Occipital lobe (tissue), 2 donors: ENCODE results near the gene AIRE. TPM values are rescaled to one million over a fixed set of nuclear protein-coding genes. Genes with fewer than 3 reads are reported as not detected.
A peak's percentile ranks its signal among the peaks of the same experiment; 100 is the strongest.

Experiments used
- DNase-seq: peaks from one replicate; lab custom pipeline; 2025; lab: John Stamatoyannopoulos, UW
- total RNA-seq: library from RNA; depleted of rRNA; stranded (reverse); fragments of >200 nt; gene quantifications from one replicate; pipeline ENCODE4 v1.2.3, GENCODE V29; 2014

The AIRE gene
- total RNA-seq, 1 donor from 2014 or later = not detected

DNA sequence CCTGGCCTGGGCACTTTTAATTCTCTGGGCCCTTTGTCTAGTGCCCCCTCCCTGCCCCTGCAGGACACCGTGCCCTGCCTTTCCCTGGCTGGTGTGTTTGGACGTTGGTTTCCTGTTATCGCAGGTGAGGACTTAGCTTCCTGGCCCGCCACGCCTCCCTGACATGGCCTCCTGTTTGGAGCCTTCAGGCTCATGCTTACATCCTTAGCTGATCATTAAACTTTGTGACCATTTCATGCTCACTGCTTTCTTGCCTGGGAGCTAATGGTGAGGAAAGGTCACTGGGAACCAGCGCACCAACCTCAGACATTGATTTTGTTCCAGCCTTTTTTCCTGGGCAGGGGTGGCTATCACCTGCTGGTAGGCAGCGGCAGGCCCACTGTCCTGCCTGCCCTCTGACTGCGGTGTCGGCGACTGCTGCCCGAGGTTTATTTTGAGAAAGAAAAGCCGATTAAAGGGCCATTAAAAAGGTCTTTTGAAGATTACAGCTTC, 17.9 kb downstream of the AIRE start:
- no peak for DNase-seq

GRCh38 chr21:44304011-44304616, 18.4 kb downstream of the AIRE start:
- no peak for DNase-seq

GRCh38 chr21:44304877-44305293, 19.2 kb downstream of the AIRE start:
- peak; percentile 65 for DNase-seq

GRCh38 chr21:44305691-44306090, 20.0 kb downstream of the AIRE start:
- DNase-seq = no peak

DNA sequence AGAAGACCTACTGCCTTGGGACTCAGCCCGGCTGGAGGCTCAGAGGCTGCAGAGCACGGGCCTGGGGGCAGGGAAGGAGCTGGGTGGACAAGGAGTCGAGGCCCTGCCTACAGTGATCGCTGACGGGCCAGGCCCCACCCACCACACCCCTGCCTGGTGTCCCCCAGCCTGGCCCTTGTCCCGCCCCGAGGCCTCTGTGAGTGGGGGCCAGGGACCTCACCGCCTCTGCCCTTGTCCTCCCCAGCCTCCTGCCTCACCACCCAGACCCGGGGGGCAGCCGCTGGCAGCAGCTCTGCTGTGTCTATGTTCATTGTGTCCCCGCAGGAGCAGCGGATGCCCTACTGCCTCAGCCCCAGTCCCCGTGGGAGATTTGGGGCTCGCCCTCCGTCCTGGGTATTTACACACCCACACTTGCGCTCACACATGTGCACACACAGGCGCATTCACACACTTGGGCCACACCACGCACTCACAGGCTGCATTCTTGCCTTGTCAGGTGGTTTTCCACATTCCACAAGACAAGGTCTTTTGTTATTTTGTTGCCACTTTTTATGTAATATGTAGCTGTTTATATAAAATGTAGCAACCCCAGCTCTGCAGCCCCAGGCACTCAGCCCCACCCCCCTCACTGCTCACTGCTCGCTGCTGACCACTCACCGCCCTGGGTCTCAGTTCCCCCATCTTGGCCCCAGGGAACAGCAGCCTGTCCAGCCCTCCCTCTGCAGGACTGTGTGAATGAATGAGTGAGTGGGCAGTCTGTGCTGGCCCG, 21.4 kb downstream of the AIRE start:
- no peak for DNase-seq

DNA sequence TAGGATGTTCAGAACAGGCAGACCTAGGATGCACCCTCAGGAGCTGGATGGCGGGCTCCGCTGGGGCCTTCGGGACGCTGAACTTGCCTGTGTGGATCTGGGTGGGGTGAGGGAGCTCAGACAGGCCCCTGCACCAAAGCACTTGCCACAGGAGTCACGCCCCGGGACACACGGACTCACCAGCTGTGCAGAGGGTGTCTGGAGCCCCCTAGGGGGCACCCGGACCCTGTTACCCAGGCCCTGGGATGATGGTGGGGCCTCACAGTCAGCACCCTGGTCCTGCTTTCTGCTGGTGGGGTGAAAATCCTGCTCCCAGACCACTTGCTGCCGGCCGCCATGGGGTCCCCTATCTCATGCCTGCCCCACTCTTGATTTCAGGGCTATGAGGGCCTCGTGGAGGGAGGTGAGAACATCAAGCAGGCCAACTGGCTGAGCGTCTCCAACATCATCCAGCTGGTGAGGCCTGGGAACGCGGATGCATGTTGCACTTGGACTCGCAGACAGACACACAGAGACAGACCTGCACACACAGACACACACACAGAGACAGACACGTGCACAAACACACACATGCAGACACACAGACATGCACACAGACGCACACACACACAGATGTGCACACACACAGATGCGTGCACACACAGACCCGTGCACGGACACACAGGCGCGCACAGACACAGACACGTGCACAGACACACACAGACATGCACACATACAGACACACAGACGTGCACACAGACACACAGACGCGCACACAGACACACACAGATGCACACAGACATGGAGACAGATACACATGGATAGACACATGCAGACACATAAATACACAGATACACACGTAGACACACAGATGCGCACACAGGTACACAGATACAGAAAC, 25.2 kb downstream of the AIRE start:
- no peak for DNase-seq

DNA sequence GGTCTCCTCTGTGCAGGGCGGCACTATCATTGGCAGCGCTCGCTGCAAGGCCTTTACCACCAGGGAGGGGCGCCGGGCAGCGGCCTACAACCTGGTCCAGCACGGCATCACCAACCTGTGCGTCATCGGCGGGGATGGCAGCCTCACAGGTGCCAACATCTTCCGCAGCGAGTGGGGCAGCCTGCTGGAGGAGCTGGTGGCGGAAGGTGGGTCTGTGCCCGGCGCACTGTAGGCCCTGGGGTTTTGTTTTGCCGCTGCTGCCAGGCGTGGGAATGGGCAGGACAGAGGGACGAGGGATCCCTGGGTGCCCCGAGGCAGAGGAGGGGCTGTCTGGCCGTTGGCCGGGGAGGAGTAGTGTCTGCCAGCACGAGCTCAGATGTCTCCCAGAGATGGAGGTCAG, 26.4 kb downstream of the AIRE start:
- no peak for DNase-seq

DNA sequence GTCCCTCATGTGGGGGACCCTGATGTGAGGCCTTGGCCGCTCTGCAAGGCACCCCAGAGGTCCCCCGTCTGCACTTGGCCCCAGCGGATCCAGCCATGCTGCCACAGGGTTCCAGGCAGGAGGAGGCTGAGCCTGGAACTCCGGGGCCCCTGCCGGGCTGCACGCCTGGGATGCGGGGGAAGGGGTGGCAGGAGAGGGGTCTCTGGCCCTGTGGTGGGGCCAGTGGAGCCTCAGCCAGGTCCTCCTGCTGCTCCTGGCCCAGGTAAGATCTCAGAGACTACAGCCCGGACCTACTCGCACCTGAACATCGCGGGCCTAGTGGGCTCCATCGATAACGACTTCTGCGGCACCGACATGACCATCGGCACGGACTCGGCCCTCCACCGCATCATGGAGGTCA, 27.0 kb downstream of the AIRE start:
- DNase-seq = no peak

- no peak for DNase-seq
These were observed 27.8 kb downstream of the AIRE start for GRCh38 chr21:44313451-44313850.

- no peak for DNase-seq
These were observed 28.5 kb downstream of the AIRE start for GRCh38 chr21:44314128-44314527.

DNA sequence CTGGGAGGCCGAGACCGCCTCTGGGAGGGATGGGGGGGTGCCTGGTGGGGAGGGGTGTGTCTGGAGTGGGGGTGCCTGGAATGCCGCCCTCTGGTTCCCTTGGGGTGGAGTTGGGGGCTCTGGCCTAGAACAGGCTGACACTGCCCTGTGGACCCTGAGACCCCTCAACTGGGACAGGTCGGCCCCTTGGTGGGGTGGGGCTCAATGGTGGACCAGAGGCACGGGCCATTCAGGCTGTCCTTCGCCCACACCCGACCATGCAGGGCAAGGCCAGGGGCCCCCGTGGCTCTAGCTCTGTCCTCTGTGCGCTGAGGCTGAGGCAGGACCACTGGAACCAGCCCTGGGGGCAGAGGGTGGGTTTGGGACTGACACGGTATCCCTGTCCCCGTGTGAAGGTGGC, 28.9 kb downstream of the AIRE start:
- no peak for DNase-seq

GRCh38 chr21:44315691-44316203, 30.1 kb downstream of the AIRE start:
- DNase-seq = no peak

GRCh38 chr21:44316277-44316900, 30.7 kb downstream of the AIRE start:
- DNase-seq = no peak

DNA sequence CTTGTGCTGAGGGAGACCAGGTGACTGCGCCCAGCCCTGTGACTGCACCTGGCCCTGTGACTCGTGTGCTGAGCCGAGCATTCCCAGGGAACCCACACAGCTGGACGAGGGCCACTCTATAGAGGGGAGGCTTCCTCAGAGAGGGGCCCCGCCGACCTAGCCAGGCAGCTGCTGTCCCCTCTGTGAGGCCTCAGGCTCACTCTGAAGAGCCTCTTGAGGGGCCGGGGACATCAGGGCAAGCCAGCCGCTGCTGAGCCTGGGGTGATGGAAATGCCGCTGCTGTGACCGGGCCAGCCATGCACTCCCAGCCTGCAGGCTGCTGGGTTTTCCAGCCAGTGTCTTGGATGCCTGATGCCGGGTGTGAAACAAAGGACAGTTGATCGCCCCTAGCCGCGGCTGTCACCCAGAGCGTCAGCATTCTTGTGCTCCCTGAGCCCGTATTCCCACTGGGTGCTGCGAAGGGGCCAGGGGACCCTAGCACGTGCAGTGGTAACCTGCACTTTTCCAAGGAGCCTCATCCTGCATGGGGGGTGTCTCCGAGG, 31.6 kb downstream of the AIRE start:
- DNase-seq = no peak

GRCh38 chr21:44317871-44318270, 32.2 kb downstream of the AIRE start:
- DNase-seq = no peak

DNA sequence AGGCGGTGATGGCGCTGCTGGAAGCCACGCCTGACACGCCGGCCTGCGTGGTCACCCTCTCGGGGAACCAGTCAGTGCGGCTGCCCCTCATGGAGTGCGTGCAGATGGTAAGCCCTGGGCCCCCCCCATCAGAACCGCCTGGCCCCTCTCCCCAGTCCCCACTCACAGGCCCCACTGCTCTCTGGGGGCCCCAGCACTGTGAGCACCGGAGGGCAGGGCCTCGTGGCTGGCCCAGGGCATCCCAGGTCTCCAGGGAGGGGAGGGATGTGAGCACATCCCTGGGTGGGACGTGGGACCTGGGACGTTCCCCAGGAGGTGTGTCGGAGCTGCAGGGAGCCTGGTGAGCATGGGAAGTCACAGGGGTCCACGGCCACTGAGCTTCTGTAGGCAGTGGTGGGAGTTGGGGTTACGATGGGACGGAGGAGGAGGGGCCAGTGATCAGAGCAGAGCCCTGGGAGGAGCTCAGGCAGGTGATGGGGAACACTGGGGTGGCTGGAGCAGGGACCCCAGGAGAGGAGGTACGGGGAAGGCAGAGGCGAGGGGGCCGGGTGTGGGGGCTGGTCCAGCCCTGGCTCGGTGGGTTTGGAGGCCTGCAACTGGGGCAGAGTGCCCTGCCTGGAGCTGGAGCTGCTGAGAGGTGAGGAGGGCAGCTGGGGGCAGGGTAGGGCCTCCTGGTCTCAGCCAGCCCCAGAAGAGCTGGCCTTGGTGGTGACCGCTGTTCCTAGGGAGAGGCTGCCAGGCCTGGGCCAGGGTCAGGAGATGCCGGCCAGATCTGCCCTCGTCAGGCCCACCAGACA, 33.0 kb downstream of the AIRE start:
- DNase-seq = no peak

DNA sequence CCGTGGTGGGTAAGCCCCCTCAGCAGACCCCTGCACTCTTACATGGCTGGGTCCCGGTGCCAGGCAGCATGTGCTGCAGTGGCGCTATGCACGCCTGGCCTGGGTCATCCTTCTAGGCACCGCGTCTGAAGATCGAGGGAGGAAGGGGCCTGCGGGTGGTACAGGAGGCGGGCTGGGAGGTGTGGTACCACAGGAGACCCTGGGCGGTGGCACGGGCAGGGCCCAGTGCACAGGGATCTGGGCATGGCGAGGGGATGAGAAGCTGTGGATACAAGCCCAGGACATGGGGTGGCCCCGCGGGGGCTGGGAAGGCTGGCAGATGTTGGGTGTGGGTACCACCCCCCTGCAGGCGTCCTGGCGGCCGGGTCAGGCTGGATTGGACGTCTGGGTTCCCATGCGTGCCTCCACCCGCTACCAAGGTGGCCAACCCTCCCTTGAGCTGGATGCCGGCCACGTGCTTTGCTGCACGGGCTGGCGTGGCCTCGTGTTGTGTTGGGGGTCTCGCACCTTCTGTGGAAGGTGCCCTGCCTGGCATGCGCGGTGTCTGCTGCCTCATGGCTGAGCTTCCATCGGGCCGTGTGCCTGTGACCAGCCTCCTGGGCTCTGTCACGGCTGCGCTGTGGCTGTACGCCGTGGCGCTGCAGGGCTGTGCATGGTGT, 33.9 kb downstream of the AIRE start:
- no peak for DNase-seq

DNA sequence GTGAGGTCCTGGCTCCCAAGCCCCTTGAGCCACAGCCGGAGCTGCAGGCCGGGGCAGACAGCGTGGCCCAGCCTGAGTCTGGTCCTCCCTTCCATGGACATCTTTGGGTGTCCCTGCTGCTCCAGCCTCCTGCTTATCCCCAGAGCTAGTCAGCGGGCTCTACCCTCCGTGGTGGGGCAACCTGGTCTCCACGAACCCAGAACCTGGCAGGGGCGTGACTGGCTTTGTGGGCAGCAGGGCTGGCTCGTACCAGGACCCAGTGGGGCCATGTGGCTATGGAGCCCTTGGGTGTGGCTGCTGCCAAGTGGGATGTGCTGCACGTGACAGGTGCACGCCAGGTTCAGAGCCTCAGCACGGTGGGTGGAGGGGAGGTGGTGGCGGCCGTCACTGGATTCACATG, 35.2 kb downstream of the AIRE start:
- DNase-seq = no peak

DNA sequence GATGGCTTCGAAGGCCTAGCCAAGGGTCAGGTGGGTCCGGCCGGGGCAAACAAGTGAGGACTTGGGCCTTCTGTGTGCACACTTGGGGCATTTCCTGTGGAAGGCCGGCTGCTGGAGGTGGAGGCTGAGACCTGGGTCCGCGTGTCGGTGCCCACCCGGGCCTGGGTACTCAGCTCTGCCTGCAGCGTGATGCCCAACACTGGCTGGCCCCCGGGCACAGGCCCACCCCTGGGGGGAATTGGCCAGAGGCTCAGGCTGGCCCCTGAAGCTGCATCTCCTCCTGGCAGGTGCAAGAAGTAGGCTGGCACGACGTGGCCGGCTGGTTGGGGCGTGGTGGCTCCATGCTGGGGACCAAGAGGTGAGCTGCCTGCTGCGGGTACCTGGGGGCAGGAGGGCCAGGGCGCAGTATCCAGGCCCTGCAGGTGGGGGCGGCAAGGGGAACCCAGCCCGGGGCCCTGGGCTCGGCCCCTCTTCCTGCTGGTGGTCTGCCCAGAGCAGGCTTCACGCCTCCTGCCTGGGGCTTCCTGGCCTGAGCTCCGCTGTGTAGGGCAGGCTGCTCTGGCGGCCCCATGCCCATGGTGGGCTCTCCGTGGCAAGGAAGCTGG, 36.3 kb downstream of the AIRE start:
- DNase-seq = no peak
